Ovary (tissue), 3 donors: ENCODE data around the gene WIZ.

Experiments
- CTCF ChIP-seq, 3 donors: fragments of 450-650 bp in 2 of 3; fragments of 200-600 bp in 1 of 3; IDR thresholded peaks; one replicate each; pipeline versions ENCODE4 v1.5.1 to v1.8.0; 2016 to 2022; ENCODE audit warnings: antibody characterized with exemption in 3 of 3, mild to moderate bottlenecking in 1 of 3
- POLR2A ChIP-seq: fragments of 450-650 bp; IDR thresholded peaks from one replicate; pipeline ENCODE4 v1.6.1; 2017; ENCODE audit warnings: antibody characterized with exemption, mild to moderate bottlenecking, moderate library complexity
- donor health status: DM: no; HTN: no; CAD: no.

DNA sequence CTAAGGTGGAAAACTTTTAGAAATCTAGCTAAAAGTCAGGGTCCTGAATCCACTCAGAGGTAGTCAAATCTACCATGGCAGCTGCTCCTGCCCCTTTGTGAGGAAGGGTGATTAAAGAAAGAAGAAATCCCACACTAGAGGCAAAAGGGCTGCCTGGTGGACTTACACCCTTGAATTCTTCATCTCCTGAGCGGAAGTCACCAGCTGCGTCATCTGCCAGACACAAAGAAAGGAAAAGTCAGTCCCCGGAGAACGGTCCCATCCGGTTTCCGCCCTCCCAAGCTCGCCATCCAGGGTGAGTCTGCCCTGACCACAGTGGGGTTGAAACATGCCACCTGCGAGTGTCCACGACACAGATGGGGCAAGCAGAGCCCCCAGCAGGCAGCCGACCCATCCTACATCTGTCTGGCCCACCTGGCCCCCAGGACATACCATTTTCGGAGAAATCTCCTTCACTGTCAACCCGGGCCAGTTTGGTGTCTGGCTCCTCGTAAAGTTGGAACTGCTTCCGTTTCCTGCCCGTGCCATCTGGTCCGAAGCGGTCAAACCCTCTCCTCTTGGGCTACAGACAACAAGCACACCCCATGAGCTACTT, 77.9 kb downstream of the WIZ start:
- TF ChIP-seq POLR2A (no peak), CTCF (IDR thresholded peaks at IDR 0.05) (no peak)
